Nephron (organoid): Measurements from ENCODE around the gene HRAS.

Experiments
- H3K27ac Mint-ChIP-seq, 3 experiments: 2 replicates each; pipeline ENCODE4 v1.8.0; 2020; ENCODE audit warnings: mixed read lengths in 3 of 3, mild to moderate bottlenecking in 2 of 3, moderate library complexity in 1 of 3
- H3K27me3 Mint-ChIP-seq: 2 replicates; pipeline ENCODE4 v1.8.0; 2021; ENCODE audit warnings: low read depth, mild to moderate bottlenecking, moderate library complexity, mixed read lengths
- H3K36me3 Mint-ChIP-seq: 2 replicates; pipeline ENCODE4 v1.8.0; 2020; ENCODE audit warnings: low read depth, mixed read lengths
- H3K4me1 Mint-ChIP-seq: 2 replicates; pipeline ENCODE4 v1.8.0; 2020; ENCODE audit warnings: mixed read lengths
- H3K4me3 Mint-ChIP-seq, 3 experiments: 2 replicates each; pipeline ENCODE4 v1.8.0; 2020; ENCODE audit warnings: mild to moderate bottlenecking in 3 of 3, mixed read lengths in 3 of 3, moderate library complexity in 2 of 3
- H3K9me3 Mint-ChIP-seq: 2 replicates; pipeline ENCODE4 v1.8.0; 2020; ENCODE audit warnings: mixed read lengths
- TF ChIP-seq, protein P1 (sequence below), 3 experiments: fragments of 200-600 bp; sonication (generic); IDR thresholded peaks; one replicate each; pipeline ENCODE4 v1.5.0; 2021; ENCODE audit warnings: antibody characterized with exemption in 3 of 3; ENCODE audit not compliant: unreplicated experiment in 3 of 3

The HRAS gene

DNA sequence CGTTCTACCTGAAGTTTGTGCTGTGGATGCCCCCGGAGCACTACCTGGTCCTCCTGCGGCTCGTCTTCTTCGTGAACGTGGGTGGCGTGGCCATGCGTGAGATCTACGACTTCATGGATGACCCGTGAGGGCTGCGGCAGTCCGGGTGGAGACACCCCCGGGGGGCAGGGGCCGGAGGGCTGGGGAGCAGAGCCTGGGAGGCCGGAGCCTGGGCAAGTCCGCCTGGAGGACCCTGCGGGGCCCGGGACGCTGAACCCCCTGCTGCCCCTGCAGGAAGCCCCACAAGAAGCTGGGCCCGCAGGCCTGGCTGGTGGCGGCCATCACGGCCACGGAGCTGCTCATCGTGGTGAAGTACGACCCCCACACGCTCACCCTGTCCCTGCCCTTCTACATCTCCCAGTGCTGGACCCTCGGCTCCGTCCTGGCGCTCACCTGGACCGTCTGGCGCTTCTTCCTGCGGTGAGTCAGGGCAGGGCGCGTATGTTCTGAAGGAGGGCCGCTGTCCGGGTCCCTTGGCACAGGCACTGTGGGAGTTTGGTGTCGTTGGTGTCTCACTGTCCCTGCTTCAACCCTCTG, 45.7 kb downstream of the HRAS start:
- H3K36me3 Mint-ChIP-seq = peaks cover 14% of the 10 kb centered on the region
- no peaks in the 10 kb centered on the region for H3K9me3 Mint-ChIP-seq
- no peak overlapping the region for H3K27ac Mint-ChIP-seq
- no peaks in the 10 kb centered on the region for H3K4me1 Mint-ChIP-seq
- no peaks in the 10 kb centered on the region for H3K27me3 Mint-ChIP-seq
- TF ChIP-seq, protein P1, sequence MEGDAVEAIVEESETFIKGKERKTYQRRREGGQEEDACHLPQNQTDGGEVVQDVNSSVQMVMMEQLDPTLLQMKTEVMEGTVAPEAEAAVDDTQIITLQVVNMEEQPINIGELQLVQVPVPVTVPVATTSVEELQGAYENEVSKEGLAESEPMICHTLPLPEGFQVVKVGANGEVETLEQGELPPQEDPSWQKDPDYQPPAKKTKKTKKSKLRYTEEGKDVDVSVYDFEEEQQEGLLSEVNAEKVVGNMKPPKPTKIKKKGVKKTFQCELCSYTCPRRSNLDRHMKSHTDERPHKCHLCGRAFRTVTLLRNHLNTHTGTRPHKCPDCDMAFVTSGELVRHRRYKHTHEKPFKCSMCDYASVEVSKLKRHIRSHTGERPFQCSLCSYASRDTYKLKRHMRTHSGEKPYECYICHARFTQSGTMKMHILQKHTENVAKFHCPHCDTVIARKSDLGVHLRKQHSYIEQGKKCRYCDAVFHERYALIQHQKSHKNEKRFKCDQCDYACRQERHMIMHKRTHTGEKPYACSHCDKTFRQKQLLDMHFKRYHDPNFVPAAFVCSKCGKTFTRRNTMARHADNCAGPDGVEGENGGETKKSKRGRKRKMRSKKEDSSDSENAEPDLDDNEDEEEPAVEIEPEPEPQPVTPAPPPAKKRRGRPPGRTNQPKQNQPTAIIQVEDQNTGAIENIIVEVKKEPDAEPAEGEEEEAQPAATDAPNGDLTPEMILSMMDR (IDR thresholded peaks at IDR 0.05; ENCODE audit: unreplicated experiment in 3 of 3) = no peak
- no peak overlapping the region for H3K4me3 Mint-ChIP-seq

DNA sequence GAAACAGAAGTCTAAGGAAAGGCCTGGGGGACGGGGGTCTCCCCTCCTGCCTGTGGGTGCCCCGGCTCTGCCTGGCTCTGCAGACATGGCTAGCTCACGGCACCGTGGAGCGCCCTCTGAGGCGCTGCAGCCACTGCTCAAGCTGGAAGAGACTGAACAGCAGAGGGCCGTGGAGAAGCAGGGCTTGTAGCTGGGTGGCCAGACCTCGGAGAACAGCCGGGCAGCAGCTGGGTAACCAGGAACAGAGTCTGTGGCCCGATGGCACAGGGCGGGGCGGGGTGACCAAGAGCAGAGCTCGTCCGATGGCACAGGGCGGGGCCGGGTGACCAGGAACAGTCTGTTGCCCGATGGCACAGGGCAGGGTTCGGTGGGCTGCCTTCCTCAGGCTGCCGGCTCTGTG, 46.4 kb downstream of the HRAS start:
- Mint-ChIP-seq H3K4me3 (no peak overlapping the region), H3K9me3 (no peaks in the 10 kb centered on the region), H3K36me3 (peaks cover 14% of the 10 kb centered on the region), H3K4me1 (no peaks in the 10 kb centered on the region), H3K27ac (no peak overlapping the region), H3K27me3 (no peaks in the 10 kb centered on the region)
- TF ChIP-seq, protein P1 (IDR thresholded peaks at IDR 0.05; ENCODE audit: unreplicated experiment in 3 of 3) = no peak

DNA sequence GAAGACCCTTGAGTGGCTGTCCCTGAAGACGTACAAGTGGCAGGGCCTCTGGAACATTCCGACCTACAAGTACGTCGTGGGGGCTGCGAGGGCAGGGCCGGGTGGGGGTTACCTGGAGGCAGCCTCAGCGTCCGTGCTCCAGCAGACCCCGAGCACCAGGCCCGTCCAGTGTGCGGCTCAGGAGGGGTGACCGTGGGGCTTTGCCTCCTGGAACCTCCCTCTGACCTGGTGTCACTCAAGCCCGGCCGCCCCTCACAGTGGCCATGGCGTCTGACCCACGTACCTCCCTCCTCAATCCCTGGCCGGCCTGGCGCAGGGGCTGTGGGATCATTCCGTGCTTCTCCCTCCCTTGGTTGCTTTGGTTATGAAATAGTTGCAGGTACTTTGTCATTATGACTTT, 46.8 kb downstream of the HRAS start:
- no peaks in the 10 kb centered on the region for H3K4me1 Mint-ChIP-seq
- no peaks in the 10 kb centered on the region for H3K27me3 Mint-ChIP-seq
- TF ChIP-seq, protein P1 (IDR thresholded peaks at IDR 0.05; ENCODE audit: unreplicated experiment in 3 of 3) = no peak
- H3K27ac Mint-ChIP-seq = no peak overlapping the region
- H3K36me3 Mint-ChIP-seq = peaks cover 18% of the 10 kb centered on the region
- H3K4me3 Mint-ChIP-seq = no peak overlapping the region
- H3K9me3 Mint-ChIP-seq = peaks cover 3% of the 10 kb centered on the region

DNA sequence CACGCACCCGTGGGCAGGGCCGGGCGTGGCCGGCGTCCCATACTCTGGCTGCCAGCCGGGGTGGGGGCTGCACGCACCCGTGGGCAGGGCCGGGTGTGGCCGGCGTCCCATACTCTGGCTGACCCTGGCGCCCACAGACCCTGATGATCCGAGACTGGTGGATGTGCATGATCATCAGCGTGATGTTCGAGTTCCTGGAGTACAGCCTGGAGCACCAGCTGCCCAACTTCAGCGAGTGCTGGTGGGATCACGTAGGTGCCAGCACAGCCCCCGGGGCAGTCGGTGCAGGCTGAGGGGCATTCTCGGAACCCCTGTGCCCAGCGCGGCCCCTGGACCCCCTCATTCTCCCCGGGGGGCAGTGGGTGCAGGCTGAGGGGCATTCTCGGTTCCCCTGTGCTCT, 47.3 kb downstream of the HRAS start:
- Mint-ChIP-seq H3K9me3 (peaks cover 7% of the 10 kb centered on the region), H3K4me3 (no peak overlapping the region), H3K4me1 (no peaks in the 10 kb centered on the region), H3K36me3 (peaks cover 23% of the 10 kb centered on the region), H3K27me3 (no peaks in the 10 kb centered on the region), H3K27ac (no peak overlapping the region)
- TF ChIP-seq, protein P1 (IDR thresholded peaks at IDR 0.05; ENCODE audit: unreplicated experiment in 3 of 3) = no peak

DNA sequence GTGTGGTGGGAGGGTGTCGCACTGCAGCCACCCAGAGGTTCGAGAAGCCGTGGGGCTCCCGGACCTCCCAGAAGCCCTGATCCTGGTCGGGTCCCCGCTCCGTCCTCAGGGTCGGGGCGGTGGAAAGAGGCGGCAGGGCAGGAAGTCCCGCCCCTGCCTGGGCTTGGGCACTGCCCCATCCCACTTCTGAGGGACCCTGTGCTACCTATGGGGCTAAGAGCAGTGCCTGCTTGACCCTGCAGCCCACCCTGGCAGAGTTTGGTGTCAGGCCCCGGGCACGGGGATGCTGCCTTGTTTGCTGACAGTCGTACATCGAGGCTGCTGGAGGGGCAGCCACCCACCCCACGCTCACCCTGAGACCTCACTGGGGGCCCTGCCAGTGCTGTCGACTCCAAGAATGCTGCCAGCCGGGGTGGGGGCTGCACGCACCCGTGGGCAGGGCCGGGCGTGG, 47.8 kb downstream of the HRAS start:
- TF ChIP-seq, protein P1 (IDR thresholded peaks at IDR 0.05; ENCODE audit: unreplicated experiment in 3 of 3) = no peak
- Mint-ChIP-seq H3K36me3 (peaks cover 24% of the 10 kb centered on the region), H3K27ac (no peak overlapping the region), H3K9me3 (peaks cover 7% of the 10 kb centered on the region), H3K27me3 (no peaks in the 10 kb centered on the region), H3K4me3 (no peak overlapping the region), H3K4me1 (no peaks in the 10 kb centered on the region)

DNA sequence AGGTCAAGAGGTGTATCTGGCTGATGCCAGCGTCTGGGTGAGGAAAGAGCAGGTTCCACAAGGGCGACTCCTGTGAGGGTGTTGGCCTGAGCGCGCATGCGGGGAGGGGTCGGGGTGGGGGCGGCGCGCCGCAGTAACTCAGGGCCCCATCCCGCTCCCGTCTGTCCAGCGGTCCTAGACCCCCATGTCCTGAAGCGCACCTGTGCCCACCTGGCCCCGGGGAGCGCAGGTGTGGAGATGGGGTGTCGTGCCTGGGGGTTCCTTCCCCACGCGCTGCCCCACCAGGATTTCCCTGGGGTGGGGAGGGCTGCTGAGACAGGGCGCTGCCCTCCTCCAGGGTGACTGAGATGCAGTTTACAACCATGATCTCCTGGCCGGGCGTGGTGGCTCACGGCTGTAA, 49.2 kb downstream of the HRAS start:
- H3K9me3 Mint-ChIP-seq = peaks cover 9% of the 10 kb centered on the region
- peaks cover 29% of the 10 kb centered on the region for H3K36me3 Mint-ChIP-seq
- H3K4me3 Mint-ChIP-seq = no peak overlapping the region
- TF ChIP-seq, protein P1 (IDR thresholded peaks at IDR 0.05; ENCODE audit: unreplicated experiment in 3 of 3) = no peak
- H3K4me1 Mint-ChIP-seq = no peaks in the 10 kb centered on the region
- no peaks in the 10 kb centered on the region for H3K27me3 Mint-ChIP-seq
- no peak overlapping the region for H3K27ac Mint-ChIP-seq
